G401 (cell line): ENCODE data around the gene DAB2IP. TPM values are rescaled to one million over a fixed set of nuclear protein-coding genes. Genes with fewer than 3 reads are reported as not detected.

Experiments
- DNase-seq: peaks from one replicate; pipeline ENCODE4 v3.0.0-alpha.2; 2015; ENCODE audit warnings: low spot score
- in situ Hi-C: cut with HindIII; loops from 2 replicates; pipeline ENCODE4 v1.10.0; 2016; ENCODE audit warnings: low sequenced_read_pairs, mixed read lengths
- total RNA-seq: library from RNA; depleted of rRNA; stranded (reverse); fragments of >200 nt; shearing (Covaris generic); gene quantifications from 2 replicates; pipeline ENCODE4 v1.2.3, GENCODE V29; 2014

Gene DAB2IP
- total RNA-seq, 1 experiment from 2014 or later: 44.9 TPM

GRCh38 chr9:121815084-121815483 lies 163.7 kb downstream of the DAB2IP start:
- DNase-seq: no peak

GRCh38 chr9:121815546-121816448 lies 164.4 kb downstream of the DAB2IP start:
- in situ Hi-C loops: no loop called here
- no peak for DNase-seq

More at GRCh38 chr9:121815084-121815483, 163.7 kb downstream of the DAB2IP start:
- in situ Hi-C loops: no loop called here

GRCh38 chr9:121816449-121816817 lies 165.0 kb downstream of the DAB2IP start:
- DNase-seq: no peak
- in situ Hi-C loops: no loop called here

- in situ Hi-C loops: no loop called here
Measured at GRCh38 chr9:121816845-121817450, 165.5 kb downstream of the DAB2IP start.

GRCh38 chr9:121817476-121817875 lies 166.0 kb downstream of the DAB2IP start:
- no peak for DNase-seq
- in situ Hi-C loops: no loop called here

More at GRCh38 chr9:121816845-121817450, 165.5 kb downstream of the DAB2IP start:
- DNase-seq: peak; percentile 51

- in situ Hi-C loops: no loop called here
- DNase-seq: peak; percentile 80
Measured at GRCh38 chr9:121818016-121818661, 166.7 kb downstream of the DAB2IP start.

- in situ Hi-C loops: no loop called here
- DNase-seq: no peak
Measured at GRCh38 chr9:121818841-121819427, 167.5 kb downstream of the DAB2IP start.

GRCh38 chr9:121819428-121820231 lies 168.2 kb downstream of the DAB2IP start:
- DNase-seq: peak; percentile 47
- in situ Hi-C loops: no loop called here

GRCh38 chr9:121820286-121821005 lies 169.0 kb downstream of the DAB2IP start:
- in situ Hi-C loops: no loop called here
- peak; percentile 45 for DNase-seq

GRCh38 chr9:121821326-121821725 lies 169.9 kb downstream of the DAB2IP start:
- DNase-seq: peak; percentile 73
- in situ Hi-C loops: no loop called here

- DNase-seq: peak; percentile 97
- in situ Hi-C loops: no loop called here
Measured at GRCh38 chr9:121822093-121823085, 171.0 kb downstream of the DAB2IP start.

GRCh38 chr9:121823451-121824169 lies 172.2 kb downstream of the DAB2IP start:
- no peak for DNase-seq
- in situ Hi-C loops: no loop called here

GRCh38 chr9:121824651-121825030 lies 173.2 kb downstream of the DAB2IP start:
- in situ Hi-C loops: no loop called here
- DNase-seq: no peak

GRCh38 chr9:121825031-121825691 lies 173.7 kb downstream of the DAB2IP start:
- in situ Hi-C loops: no loop called here
- no peak for DNase-seq

- no peak for DNase-seq
- in situ Hi-C loops: no loop called here
Measured at GRCh38 chr9:121826711-121827110, 175.3 kb downstream of the DAB2IP start.
